SK-N-DZ (cell line): Measurements from ENCODE around the gene WDR93.
"Not testable (repeated sequence)": the region's sequence is repeated elsewhere in the genome, so short reads cannot be mapped to it uniquely, and the experiment has no call there.

Experiments used
- DNase-seq: peaks from one replicate; pipeline ENCODE4 v3.0.0-alpha.2; 2015; ENCODE audit warnings: low spot score

Gene WDR93

DNA sequence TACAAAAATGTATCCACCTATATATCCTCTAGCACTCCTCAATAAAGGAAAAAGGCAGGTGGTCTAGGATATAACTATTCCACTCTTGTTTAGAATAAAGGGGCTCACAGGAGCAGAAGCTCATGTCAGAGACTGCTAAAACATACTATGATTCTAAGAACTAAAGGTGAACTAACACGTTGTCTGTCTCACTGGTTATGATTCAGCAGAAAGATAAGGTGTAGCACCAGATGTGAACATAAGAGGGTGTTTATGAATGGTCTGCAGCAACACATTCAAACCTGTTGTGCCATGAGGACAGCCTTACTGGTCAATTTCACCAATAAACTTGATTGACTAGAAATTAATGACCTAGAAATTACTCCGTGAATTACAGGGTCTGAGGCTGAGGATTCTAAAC, 4.6 kb upstream of the WDR93 start:
- no peak for DNase-seq

GRCh38 chr15:89686522-89686921, 4.1 kb upstream of the WDR93 start:
- DNase-seq, result no peak

- not testable (repeated sequence) for DNase-seq
Measured at GRCh38 chr15:89689930-89690275, 708 bp upstream of the WDR93 start.

GRCh38 chr15:89693091-89693490, 2.5 kb downstream of the WDR93 start:
- no peak for DNase-seq

GRCh38 chr15:89693696-89694095, 3.1 kb downstream of the WDR93 start:
- no peak for DNase-seq

DNA sequence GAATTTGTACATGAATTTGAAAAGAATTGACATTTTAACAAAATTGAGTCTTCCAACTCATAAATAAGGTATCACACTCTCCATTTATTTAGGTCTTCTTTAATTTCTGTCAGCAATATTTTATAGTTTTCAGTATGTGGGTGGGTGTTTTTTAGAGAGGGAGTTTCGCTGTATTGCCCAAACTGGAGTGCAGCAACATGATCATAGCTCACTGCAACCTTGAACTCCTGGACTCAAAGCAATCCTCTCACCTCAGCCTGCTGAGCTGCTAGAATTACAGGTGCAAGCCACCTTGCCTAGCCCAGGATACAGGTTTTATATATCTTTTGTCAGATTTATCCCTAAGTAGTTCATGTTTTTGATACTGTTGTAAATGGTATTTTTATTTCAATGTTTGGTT, 4.6 kb downstream of the WDR93 start:
- no peak for DNase-seq

DNA sequence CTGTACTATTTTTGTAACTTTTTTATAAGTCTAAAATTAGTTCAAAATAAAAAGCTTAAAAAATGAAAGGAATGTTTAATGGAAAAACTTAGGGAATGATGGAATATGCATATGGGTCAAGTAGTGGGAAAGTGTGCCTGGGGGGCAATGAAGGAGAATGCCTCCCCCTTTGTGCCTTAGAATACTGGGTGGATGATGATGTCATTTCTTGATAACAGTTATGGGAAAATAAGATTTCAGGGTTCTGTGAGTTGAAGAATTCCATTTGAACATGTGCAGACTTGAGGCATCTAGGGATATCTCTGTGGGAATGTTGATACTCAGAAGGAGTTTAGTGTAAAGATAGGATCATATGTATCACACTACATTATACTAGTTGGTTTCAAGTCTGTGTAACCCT, 13.8 kb downstream of the WDR93 start:
- DNase-seq, result no peak

- no peak for DNase-seq
Measured at GRCh38 chr15:89707577-89707976, 17.0 kb downstream of the WDR93 start.

DNA sequence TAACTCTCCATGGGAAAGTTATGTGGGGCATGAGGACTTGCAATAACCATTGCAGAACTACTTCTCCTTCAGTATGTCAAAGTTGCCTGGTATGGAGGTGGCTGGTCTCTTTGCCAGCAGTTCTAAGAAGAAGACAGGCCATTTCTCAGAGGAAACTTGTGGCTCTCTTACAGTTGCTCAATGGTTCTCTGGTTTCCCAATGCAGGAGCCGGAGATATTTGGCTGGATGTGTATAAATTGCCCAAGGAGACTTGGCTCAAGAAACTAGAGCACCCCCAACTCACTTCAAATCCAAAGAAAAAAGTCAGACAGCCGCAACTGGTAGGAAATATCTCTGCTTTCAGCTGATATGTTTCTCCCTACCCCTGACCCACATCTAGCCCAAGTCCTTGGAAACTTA, 24.2 kb downstream of the WDR93 start:
- DNase-seq, result no peak

DNA sequence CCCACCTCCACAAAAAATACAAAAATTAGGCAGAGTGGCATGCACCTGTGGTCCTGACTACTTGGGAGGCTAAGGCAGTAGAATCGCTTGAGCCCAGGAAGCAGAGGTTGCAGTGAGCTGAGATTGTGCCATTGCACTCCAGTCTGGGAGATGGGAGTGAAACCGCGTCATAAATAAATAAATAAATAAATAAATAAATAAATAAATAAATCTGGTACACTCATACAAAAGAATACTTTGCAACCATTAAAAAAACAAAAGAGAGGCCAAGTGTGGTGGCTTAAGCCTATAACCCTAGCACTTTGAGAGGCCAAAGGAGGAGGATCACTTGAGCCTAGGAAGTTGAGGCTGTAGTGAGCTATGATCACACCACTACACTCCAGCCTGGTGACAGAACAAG, 32.4 kb downstream of the WDR93 start:
- DNase-seq, result no peak

- no peak for DNase-seq
Measured at GRCh38 chr15:89724621-89725020, 34.0 kb downstream of the WDR93 start.

DNA sequence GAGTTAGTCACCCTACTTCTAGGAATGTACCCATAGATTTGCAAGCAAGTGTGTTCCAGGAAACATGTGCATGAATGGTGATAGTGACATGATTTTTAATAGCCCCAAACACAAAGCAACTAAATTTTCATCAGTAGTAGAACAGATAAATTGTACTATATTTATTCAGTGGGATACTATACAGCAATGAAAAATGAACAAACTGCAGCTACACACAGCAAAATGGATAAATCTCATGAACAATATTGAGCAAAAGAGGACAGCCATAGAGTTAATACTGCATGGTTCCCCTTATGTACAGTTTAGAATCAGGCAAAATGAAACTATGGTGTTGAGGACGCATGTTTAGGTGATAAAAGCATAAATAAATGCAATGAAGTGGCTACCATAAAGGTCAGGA, 34.5 kb downstream of the WDR93 start:
- no peak for DNase-seq

DNA sequence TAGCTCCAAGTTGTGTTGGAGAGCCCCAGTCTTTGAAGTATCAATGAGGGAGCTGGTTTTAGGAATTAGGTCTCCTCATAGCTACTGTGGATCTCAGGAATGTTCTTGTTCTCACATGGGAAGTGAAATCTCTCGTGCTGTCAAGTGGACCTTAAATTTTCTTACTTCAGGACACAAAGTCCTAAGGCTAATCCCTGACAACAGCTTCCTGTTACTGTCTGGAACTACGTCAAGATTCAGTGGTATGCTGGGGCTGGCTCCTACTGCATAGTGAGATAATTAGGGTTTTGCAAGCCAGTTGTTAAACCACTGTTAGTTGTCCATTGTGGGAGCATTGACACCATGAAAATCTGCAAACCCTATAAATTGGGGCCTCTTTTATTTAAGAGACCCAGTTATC, 37.6 kb downstream of the WDR93 start:
- DNase-seq, result no peak

DNA sequence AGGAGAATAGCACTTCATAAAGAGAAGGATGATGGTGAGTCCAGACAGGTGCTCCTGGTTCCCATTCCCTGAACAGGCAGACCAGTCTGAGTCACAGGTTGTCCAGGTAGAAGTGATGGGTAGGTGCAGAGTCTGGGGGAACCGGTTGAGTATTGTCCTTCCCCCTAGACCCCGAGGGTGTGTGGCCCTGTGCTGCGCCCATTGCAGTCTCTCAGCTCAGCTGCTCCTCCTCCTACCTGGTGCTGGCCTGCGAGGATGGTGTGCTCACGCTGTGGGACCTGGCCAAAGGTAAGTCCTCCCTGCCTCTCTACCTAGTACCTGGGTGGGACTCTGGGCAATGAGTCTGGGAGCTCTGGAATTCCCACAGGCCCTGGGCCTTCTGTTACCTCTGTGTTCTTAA, 40.7 kb downstream of the WDR93 start:
- no peak for DNase-seq

DNA sequence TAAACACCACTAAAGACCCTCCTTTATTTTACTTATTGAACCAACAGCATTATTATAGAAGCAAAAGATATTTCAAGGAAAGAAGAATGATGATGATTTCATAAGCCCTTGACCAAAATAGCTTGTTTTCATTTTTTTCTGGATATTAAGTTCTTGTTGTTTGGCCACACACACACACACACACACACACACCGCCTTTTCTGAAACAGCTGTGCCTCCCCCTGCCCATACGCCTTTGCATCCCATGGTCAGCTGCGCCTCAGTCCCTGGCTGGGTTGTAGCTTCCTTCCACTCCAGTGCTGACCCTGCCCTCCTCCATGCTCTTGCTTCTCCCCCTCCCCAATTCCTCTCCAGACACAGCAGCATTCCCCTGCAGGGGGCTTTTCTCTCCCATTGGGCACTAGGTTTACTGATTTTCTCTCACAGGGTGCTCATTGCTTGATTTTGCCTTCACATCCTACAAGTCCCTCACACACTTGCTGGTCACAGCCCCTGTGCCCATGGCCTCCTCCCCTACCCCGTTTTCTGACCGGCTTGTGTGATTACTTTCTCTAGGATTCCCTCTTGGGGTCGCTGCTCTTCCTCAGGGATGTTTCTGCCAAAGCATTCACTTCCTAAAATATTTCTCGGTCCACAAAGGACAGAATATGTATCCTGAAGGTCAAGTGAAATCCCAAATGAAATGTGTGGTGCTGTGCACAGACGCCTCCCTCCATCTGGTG, 42.0 kb downstream of the WDR93 start:
- DNase-seq, result no peak

DNA sequence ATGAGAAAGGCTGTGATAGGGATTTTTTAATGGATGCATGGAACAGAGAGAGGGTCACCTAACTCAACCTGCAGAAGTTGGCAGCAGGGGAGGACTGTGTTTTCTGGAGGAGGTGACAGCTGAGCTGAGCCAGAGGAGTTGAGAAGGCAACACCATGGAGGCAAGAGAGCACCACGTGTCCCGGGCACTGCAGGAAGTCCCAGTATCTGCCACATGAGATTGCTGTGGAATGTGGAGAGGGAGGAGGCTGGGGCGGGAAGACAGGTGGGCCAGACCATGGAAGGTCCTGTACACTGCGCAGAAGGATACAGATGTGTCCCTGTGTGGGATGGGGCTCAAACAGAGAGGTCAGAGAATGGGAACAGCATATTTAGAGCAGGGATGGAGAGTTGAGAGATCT, 45.2 kb downstream of the WDR93 start:
- no peak for DNase-seq

- peak; percentile 77 for DNase-seq
Measured at GRCh38 chr15:89740137-89740536, 49.5 kb downstream of the WDR93 start.

DNA sequence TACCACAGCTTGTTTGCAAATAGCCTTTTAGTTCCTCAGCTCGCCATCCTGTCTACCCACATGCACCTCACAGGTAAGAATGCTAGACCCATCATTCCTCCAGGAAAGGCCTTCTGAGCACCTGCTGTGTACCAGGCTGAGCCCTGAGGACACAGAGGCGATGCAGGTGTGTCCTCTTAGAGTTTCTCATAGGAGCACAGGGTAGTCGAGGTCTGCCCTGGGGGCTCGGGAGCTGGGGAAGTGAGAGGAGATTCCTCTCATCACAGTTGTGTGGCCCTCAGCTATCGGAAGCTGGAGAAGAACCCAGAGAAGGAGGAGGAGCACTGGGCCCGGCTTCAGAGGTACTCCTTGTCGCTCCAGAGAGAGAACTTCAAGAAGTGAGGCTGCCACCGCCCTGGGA, 52.4 kb downstream of the WDR93 start:
- DNase-seq, result no peak

DNA sequence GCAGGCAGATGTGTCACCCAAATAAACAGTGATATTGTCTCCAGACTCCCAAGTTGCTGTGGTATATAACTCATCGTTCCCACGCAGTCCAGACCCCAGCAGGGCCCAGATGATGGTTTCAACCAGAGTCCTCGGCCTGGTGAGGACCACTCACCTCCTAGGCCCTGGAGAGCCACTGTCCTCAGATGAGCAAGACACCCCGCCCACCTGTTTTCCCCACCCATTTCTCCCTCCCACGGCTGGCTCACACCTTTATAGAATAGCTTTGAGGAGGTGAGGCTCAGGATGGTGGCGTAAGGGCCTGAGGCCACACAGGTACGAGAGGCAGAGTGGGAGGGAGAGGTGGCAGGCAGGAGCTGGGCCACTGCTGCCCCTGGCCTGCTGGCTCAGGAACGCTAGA, 53.0 kb downstream of the WDR93 start:
- no peak for DNase-seq

- no peak for DNase-seq
Measured at GRCh38 chr15:89745131-89745530, 54.5 kb downstream of the WDR93 start.

GRCh38 chr15:89745768-89746167, 55.2 kb downstream of the WDR93 start:
- DNase-seq, result no peak

DNA sequence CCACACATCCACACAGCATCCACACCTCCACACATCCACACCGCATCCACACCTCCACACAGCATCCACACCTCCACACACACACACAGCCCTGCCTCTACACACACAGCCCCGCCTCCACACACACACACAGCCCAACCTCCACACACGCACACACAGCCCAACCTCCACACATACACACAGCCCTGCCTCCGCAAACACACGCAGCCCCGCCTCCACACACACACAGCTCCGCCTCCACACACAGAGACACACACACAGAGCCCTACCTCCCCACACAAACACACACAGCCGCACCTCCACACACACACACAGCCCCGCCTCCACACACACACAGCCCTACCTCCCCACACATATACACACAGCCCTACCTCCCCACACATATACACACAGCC, 55.8 kb downstream of the WDR93 start:
- DNase-seq, result no peak

DNA sequence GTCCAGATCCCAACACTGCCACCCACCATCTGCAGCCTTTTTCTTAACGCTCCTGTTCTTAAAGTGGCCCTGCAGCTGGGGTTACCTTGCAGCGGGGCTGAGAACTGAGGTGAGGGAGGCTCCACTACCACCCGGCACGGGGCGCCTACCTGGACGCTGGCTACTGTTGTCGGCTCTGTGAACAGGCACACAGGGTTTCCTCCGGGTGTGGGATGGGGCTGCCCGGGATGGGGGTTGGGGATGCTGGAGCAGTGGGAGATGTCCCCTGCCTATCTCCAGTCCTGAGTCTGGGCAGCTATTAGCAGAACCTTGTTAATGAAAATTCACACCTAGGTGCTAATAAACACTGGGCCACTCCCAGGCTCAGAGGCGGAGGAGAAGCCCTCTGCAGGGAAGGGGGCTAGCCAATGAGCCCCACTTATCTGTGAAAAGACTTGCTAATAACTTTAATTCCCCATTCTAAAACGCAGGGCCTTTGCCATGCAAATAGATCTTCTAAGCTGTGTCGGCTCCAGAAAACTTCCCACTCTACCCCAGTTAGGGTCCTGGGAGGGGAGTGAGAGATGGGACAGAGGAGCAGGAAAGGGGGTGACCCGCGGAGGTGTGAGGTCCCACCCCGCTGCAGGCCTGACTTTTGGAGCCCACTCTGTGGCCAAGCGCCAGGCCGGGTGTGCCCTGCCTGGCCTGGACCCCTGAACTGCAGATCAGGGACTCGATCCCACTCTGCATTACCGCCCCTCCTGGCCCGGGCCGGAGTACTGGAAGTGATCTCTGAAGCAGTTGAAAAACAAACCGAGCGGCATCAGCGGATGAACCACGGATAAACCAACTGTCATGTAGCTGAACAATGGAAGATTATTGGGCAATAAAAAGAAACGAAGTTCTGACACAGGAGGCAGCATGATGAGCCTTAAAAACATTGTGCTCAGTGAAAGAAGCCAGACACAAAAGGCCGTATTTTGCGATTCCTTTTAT, 57.4 kb downstream of the WDR93 start:
- no peak for DNase-seq
